HK-2 (cell line): ENCODE results near the gene NOD2.

ENCODE experiments used
- DNase-seq: peaks from one replicate; pipeline ENCODE4 v3.0.0-alpha.2; 2018; ENCODE audit not compliant: unreplicated experiment

The NOD2 gene

DNA sequence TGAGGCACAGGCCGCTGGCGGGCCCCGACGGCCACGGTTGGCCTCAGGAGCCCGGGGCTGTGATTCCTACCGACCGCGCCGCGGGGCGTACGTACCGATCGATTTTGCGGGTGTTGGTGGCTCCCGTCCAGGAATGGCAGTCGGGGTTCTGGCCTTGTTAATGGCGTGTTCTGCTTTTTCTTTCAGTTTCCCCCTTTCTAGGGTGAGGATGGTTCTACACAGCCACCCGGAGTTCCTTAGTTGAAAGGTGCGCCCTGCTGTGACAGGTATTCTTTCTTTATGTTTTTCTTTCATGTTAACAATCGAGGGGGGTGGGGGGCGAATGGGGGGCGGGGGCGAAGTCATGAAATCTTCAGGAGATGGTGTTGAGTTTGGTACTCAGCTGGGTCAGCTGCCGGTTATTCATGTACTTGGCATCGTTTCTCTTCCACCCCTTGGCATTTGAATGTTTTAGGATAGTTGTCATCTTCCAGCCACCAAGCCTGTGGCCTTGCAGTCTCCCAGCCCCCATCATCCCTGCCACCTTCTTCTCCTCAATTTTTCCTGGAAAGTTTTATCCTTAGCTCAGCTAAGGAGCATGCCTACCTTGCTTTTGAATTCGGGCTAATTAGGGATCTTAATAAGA is 49.3 kb downstream of the NOD2 start:
- DNase-seq, result peak; percentile 17

DNA sequence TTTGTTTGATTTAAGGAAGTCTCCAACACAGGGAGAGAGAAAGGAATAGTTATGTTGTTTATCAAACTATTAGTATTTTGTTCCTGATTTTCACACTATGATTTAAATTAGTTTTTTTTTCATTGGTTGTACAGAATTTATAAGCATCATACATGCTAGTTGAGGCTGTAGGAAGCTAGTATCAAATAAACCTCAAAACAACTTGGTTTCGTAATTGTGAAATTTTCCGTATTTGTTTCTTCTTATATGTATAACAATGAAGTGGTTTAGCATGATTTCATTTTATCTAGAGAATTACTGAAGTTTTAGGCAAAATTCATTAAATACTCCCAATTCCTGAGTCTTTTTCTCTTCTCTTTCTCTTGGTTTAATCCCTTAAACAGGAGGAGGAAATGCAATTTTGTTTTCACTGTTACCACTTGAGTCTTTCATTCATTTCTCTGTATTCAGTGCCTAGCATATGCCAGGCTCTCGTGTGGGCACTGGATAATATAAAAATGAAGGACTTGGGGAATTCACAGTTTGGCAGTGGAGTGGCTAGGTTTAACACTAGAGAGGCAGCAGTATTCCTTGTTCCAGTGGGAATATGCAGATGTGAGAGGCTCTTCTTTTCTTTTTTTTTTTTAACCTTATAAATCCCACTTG is 50.3 kb downstream of the NOD2 start:
- DNase-seq, result no peak

DNA sequence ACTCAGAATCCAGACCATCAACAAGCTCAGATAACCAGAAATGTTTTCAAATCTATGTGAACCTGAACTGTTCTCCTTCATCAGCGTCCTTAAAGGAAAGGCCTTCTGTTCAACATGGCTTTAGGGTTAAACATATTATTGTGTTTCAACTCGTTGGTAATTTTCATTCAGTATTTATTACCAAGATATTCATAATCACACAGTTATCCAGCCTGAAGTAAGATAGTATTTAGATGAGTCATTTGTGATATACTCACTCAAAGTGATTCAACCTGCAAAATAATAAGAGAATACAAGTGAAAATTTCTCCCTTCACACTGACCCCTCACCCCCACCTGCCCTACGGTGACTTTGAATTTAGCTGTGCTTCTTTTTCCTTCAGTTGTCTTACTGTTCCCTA is 51.5 kb downstream of the NOD2 start:
- DNase-seq, result no peak

DNA sequence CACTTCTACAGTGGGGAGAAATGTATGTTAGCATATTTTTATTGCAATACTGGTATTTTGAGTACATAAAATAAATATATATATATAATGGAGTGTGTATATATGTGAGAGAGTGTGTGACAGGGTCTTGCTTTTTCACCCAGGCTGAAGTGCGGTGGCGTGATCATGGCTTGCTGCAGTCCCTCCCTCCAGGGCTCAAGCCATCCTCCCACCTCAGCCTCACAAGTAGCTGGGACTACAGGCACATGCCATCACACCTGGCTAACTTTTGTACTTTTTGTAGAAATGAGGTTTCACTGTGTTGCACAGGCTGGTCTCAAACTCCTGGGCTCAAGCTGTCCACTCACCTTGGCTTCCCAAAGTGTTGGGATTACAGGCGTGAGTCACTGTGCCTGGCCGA is 52.5 kb downstream of the NOD2 start:
- DNase-seq, result no peak

DNA sequence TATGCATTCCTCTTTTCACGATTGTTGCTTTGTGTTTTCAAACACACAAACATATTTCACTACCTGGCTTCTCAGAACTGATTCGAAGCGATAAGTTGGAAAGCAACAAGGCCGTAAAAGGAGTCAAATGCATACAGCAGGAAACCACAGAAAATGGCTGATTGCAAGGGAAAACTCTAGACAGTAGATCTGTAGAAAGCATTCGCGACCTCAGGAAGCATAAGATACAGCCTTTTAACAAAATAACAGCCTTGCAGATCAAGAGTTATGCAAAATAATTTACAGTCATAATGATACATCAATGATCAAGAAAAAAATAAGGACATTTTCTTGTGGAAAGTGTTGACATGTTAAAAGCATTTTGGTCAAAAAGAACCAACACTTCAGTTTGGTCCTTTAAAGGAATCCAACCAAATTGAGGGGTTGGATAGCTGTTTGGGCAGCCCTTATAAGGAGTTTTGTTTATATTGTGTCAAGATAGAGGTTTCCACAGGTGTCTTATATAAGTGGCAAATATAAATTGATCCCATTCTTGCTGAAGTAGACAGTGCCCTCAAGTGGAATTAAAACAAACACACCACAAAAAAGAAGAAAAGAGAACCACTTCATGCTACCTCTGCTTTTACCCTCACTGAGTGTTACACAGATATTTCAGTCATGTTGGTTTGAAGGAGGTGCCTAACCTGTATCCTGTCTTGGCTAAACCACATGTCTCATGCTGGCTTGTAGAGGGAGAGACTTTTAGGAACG is 54.0 kb downstream of the NOD2 start:
- DNase-seq, result no peak

DNA sequence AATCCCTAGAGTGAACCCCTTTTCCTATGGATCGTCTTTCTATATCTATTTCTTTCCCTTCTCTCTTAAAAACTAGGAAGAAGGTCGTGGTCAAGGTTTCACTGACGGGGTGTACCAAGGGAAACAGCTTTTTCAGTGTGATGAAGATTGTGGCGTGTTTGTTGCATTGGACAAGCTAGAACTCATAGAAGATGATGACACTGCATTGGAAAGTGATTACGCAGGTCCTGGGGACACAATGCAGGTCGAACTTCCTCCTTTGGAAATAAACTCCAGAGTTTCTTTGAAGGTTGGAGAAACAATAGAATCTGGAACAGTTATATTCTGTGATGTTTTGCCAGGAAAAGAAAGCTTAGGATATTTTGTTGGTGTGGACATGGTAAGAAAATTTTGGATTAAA is 58.1 kb downstream of the NOD2 start:
- DNase-seq, result no peak

DNA sequence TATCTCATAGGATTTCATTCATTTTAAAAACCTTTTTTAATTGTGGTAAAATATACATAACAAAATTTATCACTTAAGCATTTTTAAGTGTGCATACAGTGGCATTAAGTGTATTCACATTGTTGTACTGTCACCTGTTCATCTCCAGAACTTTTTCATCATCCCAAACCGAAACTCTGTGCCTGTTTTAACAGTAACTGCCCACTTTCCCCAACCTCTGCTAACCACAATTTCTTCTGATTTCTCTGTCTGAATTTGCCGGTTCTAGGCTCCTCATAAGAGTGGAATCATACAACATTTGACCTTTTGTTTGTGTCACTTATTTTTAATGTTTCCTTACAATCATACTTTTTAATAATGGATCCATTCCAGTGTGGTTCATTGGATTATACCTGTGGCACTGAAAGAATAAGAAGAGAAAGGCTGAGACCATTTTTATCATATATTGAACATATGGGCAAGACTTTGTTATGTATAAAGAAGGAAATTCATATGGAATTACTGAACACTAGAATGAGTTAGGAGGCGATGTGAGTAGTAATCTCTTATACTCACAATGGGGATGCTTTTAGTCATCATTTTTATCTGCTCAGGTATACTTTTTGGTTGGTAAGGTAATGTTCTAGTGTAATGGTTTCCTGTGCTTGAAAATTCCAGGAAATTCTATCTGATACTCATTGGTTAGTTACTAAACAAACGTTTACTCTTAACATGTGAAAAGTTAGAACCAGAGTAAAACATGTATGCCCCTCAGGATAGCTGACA is 59.2 kb downstream of the NOD2 start:
- no peak for DNase-seq

DNA sequence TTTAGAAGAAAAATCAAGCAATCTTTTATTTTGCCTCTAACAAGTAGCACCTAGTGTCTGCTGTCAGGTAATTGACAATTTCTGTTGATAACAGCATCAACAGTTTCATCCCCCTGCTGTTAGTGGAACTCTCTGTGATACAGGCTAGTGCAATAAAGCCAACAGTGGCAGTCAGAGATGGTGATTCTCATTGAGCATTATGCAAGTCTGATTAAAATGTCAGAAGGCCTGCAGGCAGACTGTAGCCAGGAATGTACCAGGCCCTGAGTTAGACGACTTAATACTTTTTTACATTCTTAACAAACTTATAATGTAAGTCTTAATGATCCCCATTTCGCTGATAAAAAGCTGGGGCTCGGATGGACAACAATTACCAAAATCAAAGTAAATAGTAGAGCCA is 63.1 kb downstream of the NOD2 start:
- DNase-seq, result no peak

DNA sequence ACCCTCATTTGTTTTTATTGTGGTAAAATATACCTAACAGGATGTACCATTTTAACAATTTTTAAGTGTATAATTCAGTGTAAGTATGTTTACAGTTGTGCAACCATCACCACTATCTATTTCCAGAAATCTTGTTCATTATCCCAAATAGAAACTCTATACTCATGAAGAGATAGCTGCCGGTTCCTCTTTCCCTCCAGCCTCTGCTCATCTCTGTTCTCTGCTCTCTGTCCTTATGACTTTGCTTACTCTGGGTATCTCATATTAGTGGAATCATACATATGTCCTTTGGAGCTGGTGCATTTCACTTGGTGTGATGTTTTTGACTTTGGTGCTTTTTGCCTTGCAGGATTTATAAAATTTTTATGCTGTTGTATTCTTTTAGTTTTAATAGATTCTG is 67.9 kb downstream of the NOD2 start:
- DNase-seq, result no peak

DNA sequence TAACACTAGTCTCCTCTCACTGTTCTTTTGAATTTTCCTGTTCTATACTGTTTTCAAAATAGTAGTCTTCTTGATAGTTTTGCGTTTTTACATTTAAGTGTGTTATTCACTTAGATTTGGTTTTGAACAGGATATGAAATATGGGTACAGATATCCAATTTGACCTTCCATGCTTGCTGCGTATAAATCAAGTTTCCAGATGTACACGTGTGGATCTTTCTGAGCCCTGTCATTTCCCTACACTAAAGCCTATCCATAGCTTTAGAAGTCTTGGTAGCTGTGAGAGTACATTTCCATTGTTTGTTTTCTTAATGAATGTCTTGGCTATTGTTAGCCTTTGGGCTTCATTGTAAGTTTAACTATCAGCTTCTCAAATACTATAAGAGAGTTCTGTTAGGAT is 68.8 kb downstream of the NOD2 start:
- DNase-seq, result no peak

DNA sequence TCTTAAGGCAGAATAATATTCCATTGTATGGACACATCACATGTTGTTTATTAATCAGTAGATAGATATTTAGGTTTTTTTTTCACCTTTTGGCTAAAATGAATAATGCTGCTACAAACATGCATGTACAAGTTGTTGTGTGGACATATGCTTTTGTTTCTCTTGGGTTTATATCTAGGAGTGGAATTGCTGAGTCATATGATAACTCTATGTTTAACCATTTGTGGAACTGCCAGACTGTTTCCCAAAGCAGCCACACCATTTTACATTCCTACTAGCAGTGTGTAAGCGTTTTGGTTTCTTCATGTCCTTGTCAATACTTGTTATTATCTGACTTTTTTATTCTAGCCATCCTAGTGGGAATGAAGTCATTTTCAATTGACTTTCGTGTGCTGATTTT is 69.8 kb downstream of the NOD2 start:
- DNase-seq, result no peak

DNA sequence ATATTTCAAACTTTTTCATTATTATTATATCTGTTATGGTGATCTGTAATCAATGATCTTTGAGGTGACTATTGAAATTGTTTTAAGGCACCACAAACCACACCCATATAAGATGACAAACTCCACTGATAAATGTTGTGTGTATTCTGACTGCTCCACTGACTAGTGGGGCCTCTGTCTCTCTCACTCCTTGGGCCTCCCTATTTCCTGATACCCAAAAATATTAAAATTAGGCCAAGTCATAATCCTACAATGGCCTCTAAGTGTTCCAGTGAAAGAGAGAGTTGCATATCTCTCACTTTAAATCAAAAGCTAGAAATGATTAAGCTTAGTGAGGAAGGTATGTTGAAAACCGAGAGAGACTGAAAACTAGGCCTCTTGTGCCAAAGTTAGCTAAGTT is 71.9 kb downstream of the NOD2 start:
- no peak for DNase-seq

DNA sequence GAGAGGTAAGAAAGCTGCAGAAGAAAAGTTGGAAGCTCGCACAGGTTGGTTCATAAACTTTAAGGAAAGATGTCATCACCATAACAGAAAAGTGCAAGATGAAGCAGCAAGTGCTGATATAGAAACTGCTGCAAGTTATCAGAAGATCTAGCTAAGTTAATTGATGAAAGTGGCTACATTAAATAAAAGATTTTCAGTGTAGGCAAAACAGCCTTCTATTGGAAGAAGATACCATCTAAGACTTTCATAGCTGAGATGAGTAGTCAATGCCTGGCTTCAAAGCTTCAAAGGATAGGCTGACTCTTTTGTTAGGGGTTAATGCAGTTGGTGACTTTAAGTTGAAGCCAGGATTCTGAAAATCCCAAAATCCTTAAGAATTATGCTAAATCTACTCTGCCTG is 72.5 kb downstream of the NOD2 start:
- no peak for DNase-seq

DNA sequence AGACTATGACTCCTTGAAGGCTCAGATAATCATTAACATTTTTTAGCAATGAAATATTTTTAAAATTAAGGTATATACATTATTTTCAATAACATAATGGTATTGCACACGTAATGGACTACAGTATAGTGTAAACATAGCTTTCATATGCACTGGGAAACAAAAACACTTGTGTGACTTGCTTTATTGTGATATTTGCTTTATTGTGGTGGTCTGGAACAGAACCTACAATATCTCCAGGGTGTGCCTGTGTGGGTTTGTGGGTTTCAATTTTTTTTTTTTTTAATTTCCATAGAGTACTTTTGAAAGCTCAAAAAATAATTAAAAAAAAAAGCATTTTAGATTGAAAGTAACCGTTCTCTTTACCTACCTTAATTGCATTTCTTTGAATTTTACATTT is 73.8 kb downstream of the NOD2 start:
- DNase-seq, result no peak

DNA sequence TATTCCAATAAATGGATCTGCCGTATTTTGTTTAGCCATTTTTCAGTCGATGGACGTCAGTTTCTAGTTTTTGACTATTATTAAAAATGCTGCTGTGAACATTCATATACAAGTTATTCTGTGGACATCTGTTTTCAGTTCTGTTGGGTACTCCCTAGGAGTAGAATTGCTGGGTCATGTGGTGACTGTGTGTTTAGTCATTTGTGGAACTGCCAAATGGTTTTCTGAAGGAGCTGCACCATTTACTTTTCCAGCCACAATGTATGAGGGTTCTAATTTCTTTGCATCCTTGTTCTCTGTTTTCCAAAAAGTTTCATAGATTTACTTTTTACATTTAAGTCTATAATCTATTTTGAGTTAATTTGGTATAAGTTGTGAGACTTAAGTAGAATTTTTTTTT is 78.0 kb downstream of the NOD2 start:
- no peak for DNase-seq

DNA sequence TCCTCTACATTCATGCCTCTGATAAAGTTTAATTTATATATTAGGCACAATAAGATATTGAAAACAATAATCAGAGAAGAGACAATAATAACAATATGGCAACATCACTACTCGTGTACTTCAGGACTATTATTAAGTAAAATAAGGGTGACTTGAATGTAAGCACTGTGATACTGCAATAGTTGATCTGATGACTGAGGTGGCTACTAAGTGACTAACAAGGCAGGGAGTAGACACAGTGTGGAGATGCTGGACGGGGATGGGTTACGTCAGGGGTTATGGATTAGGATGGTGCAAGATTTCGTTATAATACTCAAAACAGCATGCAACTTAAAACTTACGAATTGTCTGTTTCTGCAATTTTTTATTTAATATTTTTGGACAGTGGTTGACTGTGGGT is 81.0 kb downstream of the NOD2 start:
- no peak for DNase-seq

DNA sequence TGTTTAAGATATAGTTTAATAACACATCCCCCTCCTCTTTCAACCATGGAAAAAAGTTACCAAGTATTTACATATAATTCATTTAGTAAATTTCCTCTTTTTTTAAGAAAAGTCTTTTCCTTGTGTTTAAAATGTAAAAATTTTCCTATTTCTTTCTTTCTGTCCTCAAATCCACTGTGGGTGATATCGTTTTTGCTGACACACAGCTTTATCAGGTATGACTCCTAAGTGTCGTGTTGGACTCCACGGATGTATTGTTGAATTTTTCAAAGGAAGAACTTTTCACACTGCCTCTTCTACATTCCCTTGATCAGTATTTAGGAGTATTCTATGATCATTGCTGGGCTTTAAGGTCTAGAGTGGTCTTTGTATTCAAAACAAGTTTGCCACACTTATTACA is 81.6 kb downstream of the NOD2 start:
- DNase-seq, result no peak

DNA sequence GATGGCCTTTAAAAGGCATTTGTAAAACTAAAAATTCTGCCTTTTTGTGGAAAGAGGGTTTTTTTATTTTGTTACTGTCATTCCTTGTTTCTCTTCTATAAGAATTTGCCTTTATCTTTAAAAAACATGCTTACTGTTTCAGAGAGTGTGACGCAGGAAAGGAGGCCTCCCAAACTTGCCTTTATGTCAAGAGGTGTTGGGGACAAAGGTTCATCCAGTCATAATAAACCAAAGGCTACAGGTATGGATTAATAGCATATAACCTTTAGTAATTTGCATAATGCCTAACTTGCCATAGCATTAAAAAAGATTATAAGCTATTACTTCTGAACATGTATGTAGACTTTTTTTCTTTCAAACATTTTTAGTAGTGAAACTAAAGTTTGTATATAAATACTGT is 82.6 kb downstream of the NOD2 start:
- no peak for DNase-seq

DNA sequence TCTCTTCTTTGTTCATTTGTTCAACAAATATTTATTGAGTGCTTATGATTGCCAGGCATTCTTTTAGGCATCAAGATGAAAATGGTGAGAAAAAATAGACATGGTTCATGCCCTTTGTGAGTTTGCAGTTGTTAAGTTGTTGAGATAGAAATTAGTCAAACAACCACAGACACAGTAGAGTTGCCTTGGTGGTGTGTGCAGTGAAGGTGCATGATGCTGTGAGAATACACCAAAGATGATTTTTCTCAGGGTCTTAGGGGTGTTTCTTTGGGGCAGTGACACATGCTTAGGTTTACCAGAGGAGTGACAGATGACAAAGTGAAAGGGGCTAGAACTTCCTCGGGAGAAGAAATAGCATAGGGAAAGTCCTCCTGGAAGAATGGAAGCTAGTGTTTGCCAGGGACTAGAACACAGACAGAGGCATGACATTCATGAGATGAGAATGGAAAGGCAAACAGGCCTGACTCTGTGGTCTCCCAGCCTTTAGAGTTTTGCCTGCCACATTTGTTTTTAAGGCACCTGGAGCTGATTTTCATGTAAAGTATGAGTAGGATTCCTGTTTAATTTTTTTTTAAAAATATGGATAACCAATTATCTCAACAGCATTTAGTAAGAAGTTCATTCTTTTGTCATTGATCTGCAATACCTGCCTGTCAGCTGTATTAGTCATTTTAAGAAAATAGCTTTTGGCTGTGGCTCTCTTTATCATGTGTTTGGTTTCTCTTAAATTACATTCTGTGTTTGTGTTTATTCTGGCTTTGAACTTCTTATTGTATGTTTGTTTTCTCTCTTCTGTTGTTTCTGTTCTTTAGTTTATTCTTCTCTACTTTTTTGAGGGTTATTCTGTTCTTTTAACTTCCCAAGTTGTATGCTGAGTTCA is 85.1 kb downstream of the NOD2 start:
- DNase-seq, result no peak

DNA sequence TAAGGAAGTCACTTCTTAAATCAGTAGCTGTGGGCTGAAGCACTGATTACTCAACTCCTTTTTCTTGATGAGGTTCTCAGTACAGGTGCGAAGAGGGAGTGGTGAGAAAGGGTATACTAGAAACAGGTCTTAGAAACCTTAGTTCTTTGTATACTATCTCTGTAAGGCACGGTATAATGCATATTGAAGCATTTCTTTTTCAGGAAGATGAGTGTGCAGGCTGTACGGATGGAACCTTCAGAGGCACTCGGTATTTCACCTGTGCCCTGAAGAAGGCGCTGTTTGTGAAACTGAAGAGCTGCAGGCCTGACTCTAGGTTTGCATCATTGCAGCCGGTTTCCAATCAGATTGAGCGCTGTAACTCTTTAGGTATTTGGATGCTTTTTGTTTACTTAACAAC is 87.6 kb downstream of the NOD2 start:
- DNase-seq, result no peak

DNA sequence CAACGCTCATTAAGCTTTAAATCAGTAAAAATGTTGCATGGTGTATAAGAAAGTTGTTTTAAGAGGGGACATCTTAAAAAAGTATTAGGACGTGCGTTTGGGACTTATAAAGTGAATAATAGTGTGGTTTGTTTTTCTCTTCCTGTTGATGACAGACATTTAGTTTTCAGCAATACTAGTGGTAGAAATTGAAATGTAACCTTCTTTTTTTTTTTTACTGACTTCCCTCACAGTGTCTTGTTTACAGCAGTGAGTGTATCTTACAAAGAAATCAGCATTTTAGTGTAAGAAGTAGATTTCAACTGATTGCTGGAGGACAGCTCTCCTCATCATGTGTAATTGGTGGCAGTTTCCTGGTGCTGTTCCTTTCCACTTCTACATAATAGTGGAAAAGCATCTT is 88.1 kb downstream of the NOD2 start:
- DNase-seq, result no peak
